B cell (primary cell): ENCODE results near the gene TRMO. TPM values are rescaled to one million over a fixed set of nuclear protein-coding genes. Genes with fewer than 3 reads are reported as not detected.

Experiments
- ATAC-seq: fragments of 200-7000 bp; cut with Tn5 transposase; one replicate; pipeline ENCODE4 v1.10.0; 2021; ENCODE audit warnings: low read depth, mild to moderate bottlenecking, moderate number of reproducible peaks, moderate library complexity
- CTCF ChIA-PET: fragments of 350-600 bp; sonication (Branson Sonifier 250); formaldehyde crosslinking; loops from one replicate; lab custom pipeline; 2021; ENCODE audit warnings: antibody characterized with exemption, inconsistent platforms; lab: Charles Lee
- POLR2A ChIA-PET: fragments of 350-600 bp; sonication (Branson Sonifier 250); formaldehyde crosslinking; loops from one replicate; lab custom pipeline; 2021; ENCODE audit warnings: antibody characterized with exemption; lab: Charles Lee
- DNase-seq: peaks from one replicate; pipeline ENCODE4 v3.0.0; 2013
- H2AFZ ChIP-seq: 2 replicates; pipeline ENCODE4 v1.6.1; 2012; ENCODE audit warnings: mild to moderate bottlenecking, low read depth, low read length; ENCODE audit not compliant: insufficient read depth, poor library complexity, severe bottlenecking
- H3K27ac ChIP-seq, 2 donors: 1 replicate in 1 of 2; 2 replicates in 1 of 2; pipeline ENCODE4 v1.5.1; 2012 to 2013; ENCODE audit warnings: low read length in 2 of 2, mild to moderate bottlenecking in 2 of 2, moderate library complexity in 1 of 2
- H3K27me3 ChIP-seq, 4 experiments: fragments of 200-600 bp in 1 of 4; sonication (generic) in 1 of 4; replicated peaks in 1 of 4; 1 replicate in 2 of 4; 2 replicates in 2 of 4; pipeline versions ENCODE4 v1.6.1 to v1.7.0; 2013 to 2016; ENCODE audit warnings: low read length in 3 of 4, mild to moderate bottlenecking in 2 of 4, mixed read lengths in 1 of 4, moderate library complexity in 1 of 4; ENCODE audit not compliant: insufficient read depth in 4 of 4, control insufficient read depth in 3 of 4; ENCODE audit errors: control extremely low read depth in 1 of 4
- H3K36me3 ChIP-seq, 2 experiments: replicated peaks in 1 of 2; 1 replicate in 1 of 2; 2 replicates in 1 of 2; pipeline versions ENCODE4 v1.6.1 to v1.7.1; 2013; ENCODE audit warnings: low read length in 1 of 2; ENCODE audit not compliant: insufficient read depth in 2 of 2, control insufficient read depth in 1 of 2; ENCODE audit errors: control extremely low read depth in 1 of 2, extremely low read depth in 1 of 2
- H3K4me1 ChIP-seq, 2 donors: fragments of 200-600 bp in 1 of 2; sonication (generic) in 1 of 2; 1 replicate in 1 of 2; 2 replicates in 1 of 2; pipeline versions ENCODE4 v1.5.1 to v1.6.1; 2013 to 2017; ENCODE audit warnings: low read length in 2 of 2; ENCODE audit not compliant: control insufficient read depth in 2 of 2, insufficient read depth in 2 of 2
- H3K4me2 ChIP-seq: replicated peaks from 2 replicates; pipeline ENCODE3; 2012; ENCODE audit warnings: mild to moderate bottlenecking, low read depth, low read length; ENCODE audit not compliant: poor library complexity, severe bottlenecking
- H3K4me3 ChIP-seq, 5 experiments: fragments of 200-600 bp in 1 of 5; sonication (generic) in 1 of 5; 1 replicate in 3 of 5; 2 replicates in 2 of 5; pipeline versions ENCODE4 v1.5.1 to v1.7.0; 2011 to 2016; ENCODE audit warnings: low read length in 4 of 5, mild to moderate bottlenecking in 4 of 5, low read depth in 2 of 5, control low read depth in 1 of 5, moderate library complexity in 1 of 5; ENCODE audit not compliant: insufficient read depth in 1 of 5; ENCODE audit errors: control extremely low read depth in 1 of 5, extremely low read depth in 1 of 5
- H3K79me2 ChIP-seq: fragments of 200-600 bp; sonication (generic); one replicate; pipeline ENCODE4 v1.6.0; 2016; ENCODE audit warnings: low read length; ENCODE audit not compliant: control insufficient read depth, insufficient read depth
- H3K9ac ChIP-seq: fragments of 200-600 bp; sonication (generic); 2 replicates; pipeline ENCODE4 v1.6.1; 2017; ENCODE audit warnings: mild to moderate bottlenecking, low read length, moderate library complexity
- H3K9me3 ChIP-seq, 3 donors: one replicate each; pipeline versions ENCODE4 v1.6.1 to v1.7.1; 2013; ENCODE audit warnings: low read length in 2 of 3; ENCODE audit not compliant: control insufficient read depth in 2 of 3, insufficient read depth in 1 of 3; ENCODE audit errors: control extremely low read depth in 1 of 3
- H4K20me1 ChIP-seq: 2 replicates; pipeline ENCODE4 v1.6.0; 2012; ENCODE audit warnings: mild to moderate bottlenecking, low read length; ENCODE audit not compliant: insufficient read depth, control insufficient read depth, poor library complexity, severe bottlenecking
- H3K27ac Mint-ChIP-seq: one replicate; pipeline ENCODE4 v1.8.0; 2021; ENCODE audit warnings: mixed read lengths
- H3K27me3 Mint-ChIP-seq: one replicate; pipeline ENCODE4 v1.8.0; 2021; ENCODE audit warnings: mixed read lengths
- H3K4me1 Mint-ChIP-seq: one replicate; pipeline ENCODE4 v1.8.0; 2021; ENCODE audit warnings: mixed read lengths
- H3K4me3 Mint-ChIP-seq: one replicate; pipeline ENCODE4 v1.8.0; 2021; ENCODE audit warnings: mixed read lengths
- H3K9me3 Mint-ChIP-seq: one replicate; pipeline ENCODE4 v1.8.0; 2022; ENCODE audit warnings: mixed read lengths; ENCODE audit not compliant: insufficient read depth
- CTCF ChIP-seq: fragments of 200-600 bp; IDR thresholded peaks from one replicate; pipeline ENCODE4 v1.8.0; 2022; ENCODE audit warnings: antibody characterized with exemption, mild to moderate bottlenecking
- EZH2 ChIP-seq: IDR thresholded peaks from 2 replicates; pipeline ENCODE4 v1.6.1; 2012; ENCODE audit warnings: borderline replicate concordance, low read depth, mild to moderate bottlenecking, moderate library complexity, low read length; ENCODE audit not compliant: insufficient read depth, poor library complexity, severe bottlenecking
- WGBS: methylation state at CpG from one replicate; pipeline ENCODE4 v1.1.5; 2013; ENCODE audit warnings: missing lambda C conversion rate; ENCODE audit not compliant: insufficient coverage; 5-methylcytosine and 5-hydroxymethylcytosine counted together
- intact Hi-C: fragments of 100-400 bp; cut with micrococcal nuclease; formaldehyde crosslinking; loops from one replicate; pipeline ENCODE4 v1.10.0; 2022
- polyA plus RNA-seq: library from polyadenylated mRNA; depleted of rRNA; stranded (reverse); fragments of >200 nt; gene quantifications from 2 replicates; pipeline ENCODE4 v1.2.3, GENCODE V29; 2012
- total RNA-seq, 2 donors: library from RNA; stranded (reverse); fragments of 120-200 nt in 1 of 2; gene quantifications; 1 replicate in 1 of 2; 2 replicates in 1 of 2; pipeline versions ENCODE4 v1.2.3 to v1.2.4, GENCODE V29; 2013 to 2022

Gene TRMO
- total and polyA plus RNA-seq, 2 donors (not counting 1 experiment from before 2014, with no cell fraction given), result 16.9 to 42.3 TPM

- Mint-ChIP-seq H3K9me3 (no peaks in the 10 kb centered on the region), H3K4me1 (peaks cover 13% of the 10 kb centered on the region), H3K27ac (no peak overlapping the region), H3K4me3 (peak overlapping the region; percentile 32), H3K27me3 (peaks cover 61% of the 10 kb centered on the region)
- peaks cover 30 to 49% of the 10 kb centered on the region in 2 donors for H3K4me1 ChIP-seq
- no peak overlapping the region for H2AFZ ChIP-seq
- DNase-seq, result no peak
- no peak for TF ChIP-seq EZH2
- TF ChIP-seq CTCF, result no peak
- POLR2A ChIA-PET, result no interaction called here
- no peaks in the 10 kb centered on the region for H3K36me3 ChIP-seq
- intact Hi-C loops, result no loop called here
- H3K79me2 ChIP-seq, result no peaks in the 10 kb centered on the region
- ATAC-seq, result no peak
- no peaks in the 10 kb centered on the region for H4K20me1 ChIP-seq
- H3K4me3 ChIP-seq, result no peak overlapping the region
- H3K27me3 ChIP-seq, result peaks cover 0 to 91% (median 75%) of the 10 kb centered on the region in 4 experiments
- no peak overlapping the region for H3K4me2 ChIP-seq
- CTCF ChIA-PET, result no interaction called here
- 15% methylated on average over 8 of the region's 8 CpGs for WGBS
- H3K9ac ChIP-seq, result no peak overlapping the region
- H3K27ac ChIP-seq, result no peak overlapping the region
- peaks cover 2 to 65% (median 14%) of the 10 kb centered on the region in 3 donors for H3K9me3 ChIP-seq
Measured at GRCh38 chr9:97855486-97855875, 66.8 kb downstream of the TRMO start.

- peak overlapping the region; percentile 20 for H3K27ac Mint-ChIP-seq
- no peaks in the 10 kb centered on the region for H3K36me3 ChIP-seq
- H3K4me1 ChIP-seq, result peaks cover 30 to 49% of the 10 kb centered on the region in 2 donors
- 24% methylated on average over 71 of the region's 71 CpGs for WGBS
- H3K27me3 ChIP-seq, result peaks cover 0 to 91% (median 76%) of the 10 kb centered on the region in 4 experiments
- intact Hi-C loops, result loop anchor here (1.0 to 5.0 kb wide), 2 partner anchors 23 to 67 kb away; partner anchors contain the start of gene TRMO
- no peaks in the 10 kb centered on the region for H3K79me2 ChIP-seq
- no peaks in the 10 kb centered on the region for H4K20me1 ChIP-seq
- CTCF ChIA-PET, result no interaction called here
- no peaks in the 10 kb centered on the region for H3K9me3 Mint-ChIP-seq
- H3K4me3 Mint-ChIP-seq, result peak overlapping the region; percentile 32
- ATAC-seq (no peak), DNase-seq (peak; percentile 35)
- H3K4me1 Mint-ChIP-seq, result peaks cover 14% of the 10 kb centered on the region
- TF ChIP-seq CTCF, result no peak
- TF ChIP-seq EZH2, result no peak
- H3K9me3 ChIP-seq, result peaks cover 2 to 68% (median 14%) of the 10 kb centered on the region in 3 donors
- no peak overlapping the region for H3K9ac ChIP-seq
- no peak overlapping the region for H3K27ac ChIP-seq
- peaks cover 61% of the 10 kb centered on the region for H3K27me3 Mint-ChIP-seq
- H3K4me2 ChIP-seq, result peak overlapping the region; percentile 89
- H3K4me3 ChIP-seq, result peak overlapping the region in 1 of 5 experiments; percentile 61
- no peak overlapping the region for H2AFZ ChIP-seq
- POLR2A ChIA-PET, result no interaction called here
Measured at GRCh38 chr9:97854696-97855485, 67.4 kb downstream of the TRMO start.
